Esophagus muscularis mucosa (tissue), 4 donors: ENCODE measurements around the gene BTRC. TPM values are rescaled to one million over a fixed set of nuclear protein-coding genes. Genes with fewer than 3 reads are reported as not detected.

ENCODE experiments used
- DNase-seq: peaks from one replicate; pipeline ENCODE4 v3.0.0-alpha.2; 2017; ENCODE audit errors: extremely low spot score
- H3K27ac ChIP-seq, 4 donors: fragments of 200-600 bp; sonication (generic); replicated peaks in 1 of 4; 1 replicate in 3 of 4; 2 replicates in 1 of 4; pipeline ENCODE4 v1.5.1; 2016 to 2019; ENCODE audit warnings: mild to moderate bottlenecking in 1 of 4
- H3K27me3 ChIP-seq, 4 donors: fragments of 200-600 bp; sonication (generic); one replicate each; pipeline versions ENCODE4 v1.5.1 to v1.6.0; 2016 to 2019
- H3K36me3 ChIP-seq, 4 donors: fragments of 200-600 bp; sonication (generic); one replicate each; pipeline ENCODE4 v1.5.1; 2016 to 2019
- H3K4me1 ChIP-seq, 4 donors: fragments of 200-600 bp; sonication (generic); one replicate each; pipeline ENCODE4 v1.5.1; 2016 to 2019
- H3K4me3 ChIP-seq, 4 donors: fragments of 200-600 bp; sonication (generic); 1 replicate in 2 of 4; 2 replicates in 2 of 4; pipeline ENCODE4 v1.5.1; 2016 to 2019; ENCODE audit warnings: mild to moderate bottlenecking in 4 of 4, moderate library complexity in 1 of 4
- H3K9me3 ChIP-seq, 4 donors: fragments of 200-600 bp; sonication (generic); 1 replicate in 3 of 4; 2 replicates in 1 of 4; pipeline ENCODE4 v1.5.1; 2016 to 2019
- EP300 ChIP-seq: sonication (generic); formaldehyde crosslinking; IDR thresholded peaks from one replicate; pipeline ENCODE4 v1.6.1; 2017; ENCODE audit warnings: antibody characterized with exemption
- POLR2A ChIP-seq: fragments of 450-650 bp; IDR thresholded peaks from one replicate; pipeline ENCODE4 v1.6.1; 2017; ENCODE audit warnings: antibody characterized with exemption, moderate library complexity, mild to moderate bottlenecking, low read depth
- POLR2AphosphoS5 ChIP-seq, 2 donors: sonication (generic); formaldehyde crosslinking; IDR thresholded peaks; one replicate each; pipeline ENCODE4 v1.6.1; 2017; ENCODE audit warnings: antibody characterized with exemption in 2 of 2
- WGBS: methylation state at CpG from one replicate; pipeline ENCODE4 v1.1.5; 2018; 5-methylcytosine and 5-hydroxymethylcytosine counted together
- intact Hi-C: fragments of 100-400 bp; cut with DNase I; formaldehyde crosslinking; loops from one replicate; pipeline ENCODE4 v1.15.1; 2023
- total RNA-seq, 4 donors: library from RNA; depleted of rRNA; stranded (reverse); fragments of >200 nt; gene quantifications; one replicate each; pipeline versions ENCODE4 v1.1.0 to v1.2.1, GENCODE V29; 2016
- TF ChIP-seq, protein P1 (sequence below), 3 experiments: fragments of 200-600 bp in 2 of 3; fragments of 450-650 bp in 1 of 3; sonication (generic) in 2 of 3; IDR thresholded peaks; one replicate each; pipeline ENCODE4 v1.5.1; 2017 to 2019; ENCODE audit warnings: antibody characterized with exemption in 3 of 3, mild to moderate bottlenecking in 2 of 3, moderate library complexity in 1 of 3

The BTRC gene
- total RNA-seq, 4 donors from 2014 or later, result 10.1 to 20.0 (median 10.4) TPM

GRCh38 chr10:101464082-101464481 is 110.1 kb downstream of the BTRC start:
- Histone ChIP-seq H3K9me3 (no peaks in the 10 kb centered on the region), H3K27me3 (no peaks in the 10 kb centered on the region), H3K4me3 (no peak overlapping the region), H3K27ac (no peak overlapping the region), H3K36me3 (peaks cover 0 to 11% (median 2%) of the 10 kb centered on the region in 4 donors), H3K4me1 (peaks cover 11 to 19% (median 16%) of the 10 kb centered on the region in 4 donors)
- TF ChIP-seq POLR2AphosphoS5 (IDR thresholded peaks at IDR 0.05), result no peak
- TF ChIP-seq, protein P1, sequence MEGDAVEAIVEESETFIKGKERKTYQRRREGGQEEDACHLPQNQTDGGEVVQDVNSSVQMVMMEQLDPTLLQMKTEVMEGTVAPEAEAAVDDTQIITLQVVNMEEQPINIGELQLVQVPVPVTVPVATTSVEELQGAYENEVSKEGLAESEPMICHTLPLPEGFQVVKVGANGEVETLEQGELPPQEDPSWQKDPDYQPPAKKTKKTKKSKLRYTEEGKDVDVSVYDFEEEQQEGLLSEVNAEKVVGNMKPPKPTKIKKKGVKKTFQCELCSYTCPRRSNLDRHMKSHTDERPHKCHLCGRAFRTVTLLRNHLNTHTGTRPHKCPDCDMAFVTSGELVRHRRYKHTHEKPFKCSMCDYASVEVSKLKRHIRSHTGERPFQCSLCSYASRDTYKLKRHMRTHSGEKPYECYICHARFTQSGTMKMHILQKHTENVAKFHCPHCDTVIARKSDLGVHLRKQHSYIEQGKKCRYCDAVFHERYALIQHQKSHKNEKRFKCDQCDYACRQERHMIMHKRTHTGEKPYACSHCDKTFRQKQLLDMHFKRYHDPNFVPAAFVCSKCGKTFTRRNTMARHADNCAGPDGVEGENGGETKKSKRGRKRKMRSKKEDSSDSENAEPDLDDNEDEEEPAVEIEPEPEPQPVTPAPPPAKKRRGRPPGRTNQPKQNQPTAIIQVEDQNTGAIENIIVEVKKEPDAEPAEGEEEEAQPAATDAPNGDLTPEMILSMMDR (IDR thresholded peaks at IDR 0.05), result no peak
- no peak for TF ChIP-seq EP300
- TF ChIP-seq POLR2A, result no peak
- no peak for DNase-seq
- intact Hi-C loops, result no loop called here
- 91% methylated on average over 4 of the region's 4 CpGs for WGBS

DNA sequence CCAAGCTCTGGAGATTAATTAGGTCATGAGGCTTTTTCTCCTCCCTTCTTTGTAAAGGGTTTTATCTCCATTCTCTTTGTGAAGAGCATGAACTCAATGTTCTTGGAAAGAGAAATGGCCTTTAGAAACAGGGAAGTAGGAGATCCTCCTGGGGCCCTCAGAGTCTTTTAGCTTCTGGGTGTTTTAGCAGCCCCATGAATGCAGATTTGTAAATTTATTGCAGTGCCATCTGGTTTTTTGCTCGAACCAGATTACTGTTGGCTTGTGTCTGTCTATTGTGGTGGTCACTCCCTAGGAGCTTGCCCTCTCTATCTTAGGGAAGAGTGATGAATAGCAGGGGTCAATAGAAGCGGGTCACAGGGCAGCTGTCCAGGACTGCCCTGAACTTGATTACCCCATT is 110.6 kb downstream of the BTRC start:
- H3K9me3 ChIP-seq, result no peaks in the 10 kb centered on the region
- H3K4me1 ChIP-seq, result peaks cover 11 to 17% (median 16%) of the 10 kb centered on the region in 4 donors
- H3K27ac ChIP-seq, result no peak overlapping the region
- H3K27me3 ChIP-seq, result no peaks in the 10 kb centered on the region
- intact Hi-C loops, result no loop called here
- 86% methylated on average over 2 of the region's 2 CpGs for WGBS
- no peak overlapping the region for H3K4me3 ChIP-seq
- no peak for DNase-seq
- H3K36me3 ChIP-seq, result peaks cover 0 to 11% (median 2%) of the 10 kb centered on the region in 4 donors
- no peak for TF ChIP-seq EP300
- TF ChIP-seq POLR2A, result no peak
- TF ChIP-seq, protein P1 (IDR thresholded peaks at IDR 0.05), result no peak
- TF ChIP-seq POLR2AphosphoS5 (IDR thresholded peaks at IDR 0.05), result no peak

GRCh38 chr10:101466016-101466912 is 112.3 kb downstream of the BTRC start:
- no peak for DNase-seq
- Histone ChIP-seq H3K27ac (no peak overlapping the region), H3K27me3 (no peaks in the 10 kb centered on the region), H3K36me3 (peaks cover 0 to 11% (median 2%) of the 10 kb centered on the region in 4 donors), H3K9me3 (no peaks in the 10 kb centered on the region), H3K4me3 (no peak overlapping the region), H3K4me1 (peaks cover 11 to 16% (median 15%) of the 10 kb centered on the region in 4 donors)
- intact Hi-C loops, result loop anchor here (5.0 kb wide), 1 partner anchor 249 kb away; no protein-coding TSS in a partner anchor
- TF ChIP-seq, protein P1 (IDR thresholded peaks at IDR 0.05), result no peak
- TF ChIP-seq EP300 (no peak), POLR2AphosphoS5 (IDR thresholded peaks at IDR 0.05) (no peak), POLR2A (no peak)
- 78% methylated on average over 5 of the region's 5 CpGs for WGBS

- H3K9me3 ChIP-seq, result no peaks in the 10 kb centered on the region
- no peak for DNase-seq
- H3K36me3 ChIP-seq, result peaks cover 0 to 10% (median 2%) of the 10 kb centered on the region in 4 donors
- H3K4me3 ChIP-seq, result no peak overlapping the region
- peaks cover 11 to 16% (median 15%) of the 10 kb centered on the region in 4 donors for H3K4me1 ChIP-seq
- 2% methylated on average over 3 of the region's 3 CpGs for WGBS
- no peaks in the 10 kb centered on the region for H3K27me3 ChIP-seq
- TF ChIP-seq POLR2A, result no peak
- TF ChIP-seq, protein P1 (IDR thresholded peaks at IDR 0.05), result peak; percentile 72 to 81 (median 81)
- no peak overlapping the region for H3K27ac ChIP-seq
- intact Hi-C loops, result loop anchor here (5.0 kb wide), 1 partner anchor 250 kb away; no protein-coding TSS in a partner anchor
Observed at GRCh38 chr10:101467286-101467770, 113.4 kb downstream of the BTRC start.
